ENCODE measurements around the gene TNFRSF12A. TPM values are rescaled to one million over a fixed set of nuclear protein-coding genes. Genes with fewer than 3 reads are reported as not detected.

Gene TNFRSF12A
- total and polyA plus RNA-seq, 2 of the 4 experiments (the other 2 are of a cell fraction), result 103 to 304 TPM

- Histone ChIP-seq H3K36me3 (ENCODE audit: control insufficient read depth, insufficient read depth, low read length) (no peaks in the 10 kb centered on the region), H2BK15ac (ENCODE audit: low read depth, low read length) (peak overlapping the region; percentile 90; the same call in 1 of the 3 replicates), H3K9ac (ENCODE audit: low read depth, low read length) (peak overlapping the region; percentile 71), H3K4me1 (ENCODE audit: control insufficient read depth, insufficient read depth, low read length) (peaks cover 5% of the 10 kb centered on the region), H4K8ac (ENCODE audit: low read depth in 2 of 2, low read length in 2 of 2) (peak overlapping the region; percentile 96 to 100), H3K27ac (ENCODE audit: insufficient read depth, low read length) (peak overlapping the region; percentile 89), H3K4me3 (ENCODE audit: insufficient read depth, low read depth, low read length) (peak overlapping the region; percentile 75), H3K14ac (replicated peaks; ENCODE audit: low read depth, low read length) (peak overlapping the region; percentile 97), H3K18ac (ENCODE audit: low read depth, low read length) (peak overlapping the region; percentile 82), H3K23ac (ENCODE audit: low read depth, low read length) (peak overlapping the region; percentile 87), H3K9me3 (ENCODE audit: control insufficient read depth, insufficient read depth, low read length) (no peaks in the 10 kb centered on the region), H4K20me1 (ENCODE audit: insufficient read depth, low read length) (no peaks in the 10 kb centered on the region; the same call in 1 of the 2 replicates), H4K5ac (ENCODE audit: low read depth, low read length) (peak overlapping the region; percentile 93), H3K9me1 (ENCODE audit: insufficient read depth, low read length) (peaks cover 6% of the 10 kb centered on the region), H3K56ac (ENCODE audit: extremely low read depth, insufficient read depth, low read length) (no peak overlapping the region), H2AFZ (replicated peaks; ENCODE audit: low read length, poor library complexity) (peak overlapping the region; percentile 100), H2AK9ac (replicated peaks; ENCODE audit: low read depth, low read length, poor library complexity) (peak overlapping the region; percentile 21), H2BK5ac (ENCODE audit: low read depth, low read length, poor library complexity, severe bottlenecking) (peak overlapping the region; percentile 84), H3K4me2 (ENCODE audit: low read depth, low read length) (peak overlapping the region; percentile 71), H3K79me1 (ENCODE audit: low read depth in 1 of 2, low read length in 2 of 2) (peaks cover 0 to 16% of the 10 kb centered on the region in 2 experiments; a peak in 1 of 4 replicates), H4K91ac (ENCODE audit: insufficient read depth, low read depth, low read length) (peak overlapping the region; percentile 65), H2AK5ac (ENCODE audit: low read depth, low read length) (peak overlapping the region; percentile 74), H3K4ac (ENCODE audit: low read depth, low read length) (peak overlapping the region; percentile 93), H3K27me3 (ENCODE audit: control insufficient read depth, insufficient read depth, low read length) (no peaks in the 10 kb centered on the region; the same call in 1 of the 2 replicates), H2BK20ac (ENCODE audit: low read depth, low read length) (no peak overlapping the region), H2BK120ac (ENCODE audit: low read depth, low read length) (peak overlapping the region; percentile 66; the same call in 1 of the 2 replicates)
- CTCF ChIA-PET, result interaction anchor here (0.6 to 2.2 kb wide), 9 partner anchors 11 to 112 kb away, joined by 3 to 9 read pairs (median 4); partner anchors contain the start of gene ZNF213
- POLR2A ChIA-PET (ENCODE audit: unreplicated experiment), result interaction anchor here (0.9 kb wide), 1 partner anchor 39 kb away, joined by 12 read pairs; the partner anchor contains the start of gene TNFRSF12A
- ATAC-seq (ENCODE audit: low read depth) (peak; percentile 99), DNase-seq (peak; percentile 81)
- WGBS, 2 experiments (ENCODE audit: extremely low coverage in 2 of 2, insufficient read length in 1 of 2), result 0% methylated on average over 48 of the region's 67 CpGs; no CpG with 5 or more reads in 1 of the 2 experiments
- intact Hi-C loops (cut with micrococcal nuclease), result loop anchor here (1.0 to 2.0 kb wide), 4 partner anchors 48 to 107 kb away; no protein-coding TSS in a partner anchor
- in situ Hi-C loops (cut with MboI; ENCODE audit: low sequenced_read_pairs), result no loop called here
- no TSS peak for BruUV-seq (replicated peaks)
- dilution Hi-C loops (cut with HindIII; ENCODE audit: low sequenced_read_pairs, unreplicated experiment), result no loop called here
- TF ChIP-seq CEBPB (IDR thresholded peaks at IDR 0.05; ENCODE audit: low read depth, low read length), result no peak
- peak; percentile 98 for TF ChIP-seq MAZ (IDR thresholded peaks at IDR 0.05; ENCODE audit: borderline replicate concordance, low read depth, low read length)
- no peak for TF ChIP-seq BHLHE40 (IDR thresholded peaks at IDR 0.05; ENCODE audit: low read depth, low read length)
- TF ChIP-seq CHD1 (IDR thresholded peaks at IDR 0.05; ENCODE audit: low read depth, low read length), result 0 out of 2 replicates have a peak, but pooled peaks have one; percentile 56
- no peak for TF ChIP-seq MAFK (IDR thresholded peaks at IDR 0.05; ENCODE audit: low read depth, low read length)
- no peak for TF ChIP-seq RCOR1 (IDR thresholded peaks at IDR 0.05; ENCODE audit: insufficient replicate concordance, low read length)
- TF ChIP-seq RAD21 (IDR thresholded peaks at IDR 0.05; ENCODE audit: low read length), result peak; percentile 86
- TF ChIP-seq CTCF (conservative IDR thresholded peaks at IDR 0.05; ENCODE audit: low read depth, low read length), result peak; percentile 94
- TF ChIP-seq ELK1 (IDR thresholded peaks at IDR 0.05; ENCODE audit: borderline replicate concordance, low read depth, low read length), result no peak
- peak; percentile 39; the same call in 1 of the 2 replicates for TF ChIP-seq POLR2A (IDR thresholded peaks at IDR 0.05; ENCODE audit: low read depth, low read length)
- no peak for TF ChIP-seq RFX5 (IDR thresholded peaks at IDR 0.05; ENCODE audit: low read depth, low read length)
- no peak for TF ChIP-seq NFE2L2 (IDR thresholded peaks at IDR 0.05; ENCODE audit: low read depth, low read length)
- TF ChIP-seq USF2 (IDR thresholded peaks at IDR 0.05; ENCODE audit: low read depth, low read length), result no peak
- TF ChIP-seq SMC3 (IDR thresholded peaks at IDR 0.05; ENCODE audit: low read depth, low read length), result peak; percentile 84
Measured at GRCh38 chr16:3059041-3059722, 39.0 kb downstream of the TNFRSF12A start.

Data from IMR-90 (cell line).